ENCODE data around the gene MYO1F. TPM values are rescaled to one million over a fixed set of nuclear protein-coding genes. Genes with fewer than 3 reads are reported as not detected.
A peak's percentile ranks its signal among the peaks of the same experiment; 100 is the strongest.
"Not testable (repeated sequence)": the region's sequence is repeated elsewhere in the genome, so short reads cannot be mapped to it uniquely, and the experiment has no call there.

Gene MYO1F
- polyA plus RNA-seq, 4 donors: 4.3 to 13.3 (median 8.7) TPM

DNA sequence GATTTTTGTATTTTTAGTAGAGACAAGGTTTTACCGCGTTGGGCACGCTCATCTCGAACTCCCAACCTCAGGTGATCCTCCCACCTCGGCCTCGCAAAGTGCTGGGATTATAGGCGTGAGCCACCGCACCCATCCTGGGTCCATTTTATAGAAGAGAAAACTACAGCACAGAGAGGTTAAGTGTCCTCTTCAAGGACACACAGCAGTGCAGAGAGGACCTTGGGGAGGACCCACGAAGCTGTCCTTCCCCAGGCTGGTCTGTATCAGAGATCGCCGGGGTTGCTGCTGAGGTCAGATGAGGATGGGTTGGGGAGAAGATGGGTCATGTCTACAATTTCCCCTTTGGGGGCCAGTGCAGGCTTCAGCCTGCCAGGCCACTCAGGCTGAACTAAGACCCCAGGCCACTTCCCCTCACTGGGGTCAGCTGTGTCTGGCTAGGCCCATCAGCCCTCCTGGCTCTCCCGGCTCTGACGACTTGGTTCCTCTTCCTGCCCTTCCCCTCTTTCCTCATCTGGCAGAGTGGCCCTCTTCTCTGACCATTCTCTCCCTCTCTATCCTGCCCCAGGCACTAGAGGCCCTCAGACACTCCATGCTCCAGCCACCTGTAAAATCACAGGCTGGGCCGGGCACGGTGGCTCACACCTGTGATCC is 9.6 kb downstream of the MYO1F start:
- DNase-seq (ENCODE audit: low read depth in 4 of 4, low spot score in 2 of 4): no peak

DNA sequence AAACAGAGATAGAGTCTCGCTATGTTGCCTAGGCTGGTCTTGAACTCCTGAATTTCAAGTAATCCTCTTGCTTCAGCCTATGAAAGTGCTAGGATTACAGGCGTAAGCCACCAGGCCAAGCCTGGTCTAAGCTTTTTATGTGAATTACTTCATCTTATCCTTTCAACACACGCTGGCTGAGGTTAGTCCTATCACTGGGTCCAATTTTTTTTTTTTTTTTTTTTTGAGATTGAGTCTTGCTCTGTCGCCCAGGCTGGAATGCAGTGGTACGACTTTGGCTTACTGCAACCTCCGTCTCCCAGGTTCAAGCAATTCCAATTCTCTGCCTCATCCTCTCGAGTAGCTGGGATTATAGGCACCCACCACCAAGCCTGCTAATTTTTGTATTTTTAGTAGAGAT is 10.4 kb downstream of the MYO1F start:
- no peak for DNase-seq (ENCODE audit: low read depth in 4 of 4, low spot score in 2 of 4)

DNA sequence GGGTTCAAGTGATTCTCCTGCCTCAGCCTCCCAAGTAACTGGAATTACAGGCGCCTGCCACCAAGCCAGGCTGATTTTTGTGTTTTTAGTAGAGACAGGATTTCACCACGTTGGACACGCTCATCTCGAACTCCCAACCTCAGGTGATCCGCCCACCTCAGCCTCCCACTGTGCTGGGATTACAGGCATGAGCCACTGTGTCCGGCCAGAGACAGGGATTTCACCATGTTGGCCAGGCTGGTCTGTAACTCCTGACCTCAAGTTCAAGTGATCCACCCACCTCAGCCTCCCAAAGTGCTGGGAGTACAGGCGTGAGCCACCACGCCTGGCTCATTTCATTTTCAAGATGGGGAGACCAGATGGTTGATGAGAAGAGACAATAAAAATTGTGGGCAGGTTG is 12.4 kb downstream of the MYO1F start:
- DNase-seq (ENCODE audit: low read depth in 4 of 4, low spot score in 2 of 4): not testable (repeated sequence)

DNA sequence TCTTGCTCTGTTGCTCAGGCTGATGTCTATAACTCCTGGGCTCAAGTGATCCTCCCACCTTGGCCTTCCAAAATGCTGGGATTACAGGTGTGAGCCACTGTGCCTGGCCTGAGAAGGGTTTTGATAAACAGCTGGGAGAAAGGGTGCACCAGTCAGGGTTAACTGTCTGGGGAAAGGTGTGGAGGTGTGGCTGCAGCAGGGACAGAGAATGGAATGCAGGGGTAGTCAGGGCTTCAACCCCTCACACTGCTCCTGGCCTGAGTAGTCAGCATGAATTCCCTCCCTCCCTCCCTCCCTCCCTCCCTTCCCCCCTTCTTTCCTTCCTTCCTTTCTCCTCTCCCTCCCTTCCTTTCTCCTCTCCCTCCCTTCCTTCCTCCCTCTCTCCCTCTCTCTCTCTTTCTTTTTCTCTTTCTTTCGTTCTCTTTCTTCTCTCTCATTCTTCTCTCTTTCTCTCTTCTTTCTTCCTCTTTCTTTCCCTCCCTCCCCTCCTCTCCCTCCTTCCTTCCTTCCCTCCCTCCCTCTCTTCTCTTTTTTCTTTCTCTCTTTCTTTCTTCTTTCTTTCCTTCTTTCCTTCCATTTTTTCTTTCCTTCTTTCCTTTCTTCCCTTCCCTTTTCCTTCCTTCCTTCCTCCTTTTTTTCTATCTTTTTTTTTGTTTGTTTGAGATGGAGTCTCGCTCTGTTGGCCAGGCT is 16.0 kb downstream of the MYO1F start:
- no peak for DNase-seq (ENCODE audit: low read depth in 4 of 4, low spot score in 2 of 4)

DNA sequence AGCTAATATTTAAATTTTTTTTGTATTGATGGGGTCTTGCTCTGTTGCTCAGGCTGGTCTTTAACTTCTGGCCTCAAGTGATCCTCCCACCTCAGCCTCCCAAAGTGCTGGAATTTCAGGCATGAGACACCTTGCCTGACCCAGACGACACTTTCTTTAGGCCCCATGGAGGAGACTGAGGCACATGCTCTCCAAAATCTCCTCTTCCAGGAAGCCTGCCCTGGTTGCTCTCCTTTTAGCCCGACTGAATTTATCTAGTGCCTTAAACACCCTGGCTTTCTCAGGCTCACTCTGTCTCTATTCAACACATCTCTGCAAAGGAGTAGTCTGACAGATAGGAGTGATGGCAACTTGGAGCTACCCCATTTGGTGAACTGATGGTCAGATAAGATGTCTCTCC is 18.9 kb downstream of the MYO1F start:
- DNase-seq (ENCODE audit: low read depth in 4 of 4, low spot score in 2 of 4): no peak

DNA sequence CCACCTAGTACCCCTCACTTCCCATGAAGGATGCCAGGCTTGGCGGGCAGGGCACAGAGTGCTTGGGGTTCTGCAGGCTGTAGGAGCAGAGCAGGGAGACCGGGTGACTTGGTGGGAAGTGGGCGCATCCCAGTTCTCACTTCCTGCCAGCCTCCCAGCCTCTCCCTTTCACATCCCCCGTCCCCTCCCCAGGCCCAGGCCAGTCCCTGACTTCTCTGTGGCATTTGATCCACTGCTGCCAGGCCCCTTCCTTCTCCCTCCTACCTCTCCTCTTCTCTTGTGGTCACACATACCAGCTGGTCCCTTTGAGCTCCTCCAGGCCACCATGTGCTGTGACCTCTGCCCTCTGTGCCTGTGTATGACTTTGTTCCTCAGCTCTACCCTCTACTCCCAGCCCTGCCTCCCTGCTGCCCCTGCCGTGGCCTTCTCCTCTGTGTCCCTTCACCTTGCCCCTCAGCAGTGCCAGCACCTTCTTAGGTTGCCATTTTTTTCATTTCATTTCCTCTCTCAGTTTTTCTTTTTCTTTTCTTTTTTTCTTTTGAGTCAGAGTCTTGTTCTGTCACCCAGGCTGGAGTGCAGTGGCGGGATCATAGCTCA is 19.5 kb downstream of the MYO1F start:
- DNase-seq (ENCODE audit: low read depth in 4 of 4, low spot score in 2 of 4): no peak

DNA sequence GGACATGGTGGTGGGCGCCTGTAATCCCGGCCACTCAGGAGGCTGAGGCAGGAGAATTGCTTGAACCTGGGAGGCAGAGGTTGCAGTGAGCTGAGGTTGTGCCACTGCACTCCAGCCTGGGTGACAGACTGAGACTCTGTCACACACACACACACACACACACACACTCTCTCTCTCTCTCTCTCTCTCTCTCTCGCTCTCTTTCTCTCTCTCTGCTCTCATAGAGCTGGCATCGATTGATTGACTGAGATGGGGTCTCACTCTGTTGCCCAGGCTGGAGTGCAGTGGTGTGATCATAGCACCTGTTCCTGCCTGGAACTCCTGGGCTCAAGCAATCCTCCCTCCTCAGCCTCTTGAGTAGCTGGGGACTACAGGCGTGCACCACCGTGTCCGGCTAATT is 23.5 kb downstream of the MYO1F start:
- DNase-seq (ENCODE audit: low read depth in 4 of 4, low spot score in 2 of 4): not testable (repeated sequence)

DNA sequence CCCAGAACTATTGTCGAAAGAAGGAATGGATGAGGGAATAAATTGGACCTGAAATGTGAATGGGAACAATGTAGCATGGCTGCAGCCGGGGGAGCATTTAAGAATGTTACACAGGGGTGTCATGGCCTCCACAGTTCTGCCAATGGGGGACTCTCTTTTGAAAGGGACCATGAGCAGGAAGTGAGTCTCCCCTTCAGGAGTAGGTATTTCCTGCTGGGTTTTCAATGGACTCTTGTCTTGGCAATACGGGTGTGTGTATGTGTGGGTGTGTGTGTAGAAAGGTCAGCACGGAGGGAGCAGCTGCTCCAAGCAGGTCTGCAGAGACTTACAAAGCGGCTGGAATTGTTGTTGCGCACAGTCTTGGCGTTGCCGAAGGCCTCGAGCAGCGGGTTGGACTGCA is 24.4 kb downstream of the MYO1F start:
- DNase-seq (ENCODE audit: low read depth in 4 of 4, low spot score in 2 of 4): no peak

DNA sequence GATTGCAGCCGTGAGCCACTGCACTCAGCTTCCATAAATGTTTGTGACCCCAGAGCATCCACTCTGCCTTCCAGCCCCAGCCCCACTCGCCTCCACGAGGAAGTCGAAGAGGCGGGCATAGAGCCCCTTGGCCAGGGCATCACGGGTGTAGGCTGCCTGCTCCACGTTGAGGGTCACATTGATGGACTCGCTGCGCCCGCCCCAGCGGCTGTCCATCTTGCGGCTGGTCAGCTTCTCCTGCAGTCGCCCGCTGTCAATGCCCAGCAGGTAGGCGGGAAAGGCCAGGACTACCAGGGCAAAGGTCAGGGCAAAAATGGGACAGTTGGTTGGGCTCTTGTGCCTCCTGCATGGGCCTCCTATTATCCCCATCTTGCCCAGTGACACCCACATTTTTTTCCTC is 27.2 kb downstream of the MYO1F start:
- no peak for DNase-seq (ENCODE audit: low read depth in 4 of 4, low spot score in 2 of 4)

DNA sequence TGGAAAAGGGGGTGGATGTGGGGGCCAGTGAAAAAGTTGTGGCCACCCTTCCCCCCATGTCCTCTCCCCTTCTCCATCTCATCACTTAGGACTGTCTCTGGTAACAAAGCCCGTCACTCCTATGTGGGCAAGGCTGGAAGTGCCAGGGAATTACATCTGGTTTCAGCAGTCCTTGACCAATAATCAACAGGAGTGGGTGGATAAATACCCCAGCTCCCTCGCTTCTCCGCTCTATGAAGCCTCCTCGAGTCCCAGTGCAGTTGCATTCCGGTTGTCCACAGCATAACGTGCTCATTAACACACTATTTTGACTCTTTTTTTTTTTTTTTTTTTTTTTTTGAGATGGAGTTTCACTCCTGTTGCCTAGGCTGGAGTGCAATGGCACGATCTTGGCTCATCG is 31.5 kb downstream of the MYO1F start:
- DNase-seq (ENCODE audit: low read depth in 4 of 4, low spot score in 2 of 4): no peak

DNA sequence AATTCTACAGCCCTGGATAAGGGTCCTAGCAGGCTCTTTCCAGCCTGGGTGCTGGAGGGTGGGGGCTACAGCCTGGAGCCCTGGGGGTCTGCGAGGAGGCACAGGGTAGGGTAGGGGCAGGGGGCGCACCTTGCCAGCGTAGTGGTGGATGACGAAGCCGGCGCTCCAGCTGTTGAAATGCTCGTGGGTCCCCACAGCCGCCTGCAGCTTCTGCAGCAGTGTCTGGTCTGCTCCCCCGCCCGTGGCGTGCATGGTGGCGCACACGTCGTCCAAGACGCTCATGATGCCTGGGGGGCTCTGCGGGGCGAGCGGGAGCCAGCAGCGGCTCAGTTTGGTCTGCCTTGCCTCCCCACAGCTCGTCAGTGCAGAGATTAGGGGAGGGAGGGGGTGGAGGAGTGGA is 33.1 kb downstream of the MYO1F start:
- no peak for DNase-seq (ENCODE audit: low read depth in 4 of 4, low spot score in 2 of 4)

DNA sequence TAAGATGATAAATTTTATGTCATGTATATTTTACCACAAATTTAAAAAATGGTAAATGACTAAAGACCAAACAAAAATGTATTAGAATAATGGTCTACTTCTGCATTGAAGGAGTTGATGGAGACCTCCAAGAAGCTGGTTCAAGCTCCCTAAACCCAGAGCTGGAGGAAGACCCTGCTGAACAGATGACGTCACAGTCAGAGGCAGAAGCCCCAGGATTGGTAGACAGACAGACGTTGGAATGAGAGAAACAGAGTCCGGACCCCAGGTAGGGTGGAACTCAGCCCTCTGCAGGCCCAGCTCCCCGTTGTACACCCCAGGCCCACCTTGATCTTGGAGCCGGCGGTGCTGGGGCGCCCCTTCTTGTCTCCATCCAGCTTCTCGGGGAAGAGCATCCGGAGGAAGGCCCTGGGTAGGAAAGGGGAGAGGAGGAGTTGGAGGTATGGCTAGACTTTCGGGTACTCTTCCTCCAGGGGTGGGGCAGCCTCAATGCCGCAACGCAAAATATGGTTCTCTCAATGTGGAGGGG is 37.6 kb downstream of the MYO1F start:
- no peak for DNase-seq (ENCODE audit: low read depth in 4 of 4, low spot score in 2 of 4)

DNA sequence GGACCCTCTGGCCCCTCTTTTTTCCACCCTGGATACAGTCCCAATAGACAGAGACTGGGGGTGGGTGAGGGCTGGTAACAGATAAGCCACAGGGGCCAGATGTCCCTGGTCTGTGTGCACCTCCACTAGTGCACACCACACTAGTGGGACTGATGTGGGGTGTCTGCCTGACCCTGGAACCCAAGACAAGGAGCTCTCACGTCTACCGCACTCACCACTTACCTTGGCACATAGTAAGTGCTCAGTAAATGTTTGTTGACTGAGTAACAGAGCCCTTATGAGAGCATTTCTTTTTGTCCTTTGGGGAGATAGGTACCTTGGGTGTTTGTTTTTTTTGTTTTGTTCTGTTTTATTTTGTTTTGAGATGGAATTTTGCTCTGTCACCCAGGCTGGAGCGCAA is 40.1 kb downstream of the MYO1F start:
- no peak for DNase-seq (ENCODE audit: low read depth in 4 of 4, low spot score in 2 of 4)

DNA sequence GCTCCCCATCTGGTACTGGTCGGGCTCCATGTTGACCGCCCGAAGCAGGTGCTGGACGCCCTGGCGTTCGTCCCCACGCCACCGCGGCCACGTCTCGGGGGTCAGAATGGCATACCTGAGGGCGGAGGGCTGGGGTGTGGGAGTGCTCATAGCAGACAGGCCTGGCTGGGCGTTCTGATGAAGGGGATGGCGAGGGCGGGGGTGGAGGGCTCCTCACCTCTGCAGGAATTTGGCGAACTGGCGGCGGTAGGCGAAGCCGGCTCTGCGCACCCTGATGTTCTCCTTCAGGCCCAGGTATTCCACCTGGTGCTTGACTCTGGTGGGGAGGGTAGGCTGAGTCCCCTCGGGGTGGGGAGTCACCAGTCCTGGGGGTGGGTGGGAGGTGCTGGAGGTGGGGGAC is 41.0 kb downstream of the MYO1F start:
- no peak for DNase-seq (ENCODE audit: low read depth in 4 of 4, low spot score in 2 of 4)

DNA sequence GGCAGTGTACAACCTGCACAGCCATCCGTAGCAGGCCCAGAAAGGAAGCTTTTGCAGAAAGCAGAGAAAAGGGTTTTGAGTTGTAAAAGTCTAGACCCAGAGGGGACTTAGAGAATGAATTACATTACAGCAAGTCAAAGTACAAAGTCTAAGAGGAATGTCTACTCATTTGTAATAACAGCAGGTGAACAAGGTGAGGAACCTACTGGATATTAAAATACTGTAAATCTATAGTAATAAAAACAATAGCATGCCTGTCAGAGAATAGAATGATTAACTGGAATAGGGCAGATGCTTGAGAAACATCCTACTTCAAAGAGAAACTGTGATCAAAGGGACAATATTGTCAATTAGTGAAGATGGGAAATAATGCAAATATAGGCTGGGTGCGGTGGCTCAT is 45.0 kb downstream of the MYO1F start:
- DNase-seq (ENCODE audit: low read depth in 4 of 4, low spot score in 2 of 4): no peak

DNA sequence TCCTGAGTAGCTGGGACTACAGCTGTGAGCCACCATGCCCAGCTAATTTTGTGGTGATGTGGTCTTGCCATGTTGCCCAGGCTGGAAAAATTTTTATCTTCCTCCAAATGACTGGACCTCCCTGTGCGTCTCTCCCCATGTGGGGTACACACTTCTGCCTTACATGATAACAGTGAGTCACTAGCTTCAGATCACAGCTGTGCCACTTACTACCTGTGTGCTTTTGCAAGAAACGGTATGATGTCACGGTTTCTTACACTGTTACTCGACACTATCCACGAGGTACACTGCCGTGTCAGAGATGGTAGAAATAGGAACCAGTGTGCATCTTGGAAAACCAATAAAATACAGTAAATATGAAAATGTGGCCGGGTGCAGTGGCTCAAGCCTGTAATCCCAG is 45.8 kb downstream of the MYO1F start:
- no peak for DNase-seq (ENCODE audit: low read depth in 4 of 4, low spot score in 2 of 4)

DNA sequence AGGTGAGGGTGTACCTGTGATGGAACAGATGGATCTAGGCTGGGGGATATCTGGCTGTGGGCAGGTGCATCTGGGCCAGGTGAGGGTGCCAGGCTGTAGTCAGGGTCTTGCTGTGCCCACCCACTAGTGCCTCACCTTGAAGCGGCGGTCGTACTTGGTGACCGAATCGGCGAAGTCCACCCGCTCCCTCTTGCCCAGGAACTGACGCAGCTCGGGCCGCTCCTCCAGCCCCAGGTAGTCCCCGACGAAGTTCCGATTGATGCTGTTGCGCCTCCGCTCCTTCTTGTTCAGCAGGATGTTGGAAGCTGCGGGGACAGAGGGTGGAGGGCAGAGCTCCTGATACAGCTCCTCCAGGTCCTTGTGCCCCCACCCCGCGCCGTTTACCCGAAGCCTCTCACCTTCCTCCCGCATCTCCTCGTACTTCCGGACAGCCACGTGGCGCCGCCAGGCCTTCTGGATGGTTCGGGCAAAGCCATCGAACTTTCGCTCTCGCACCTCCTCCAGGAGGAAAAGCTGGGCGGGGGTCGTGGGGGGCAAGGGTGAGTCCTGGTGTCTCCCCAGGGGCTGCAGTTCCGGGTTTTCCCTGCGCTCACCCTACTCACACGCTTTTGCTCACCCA is 47.1 kb downstream of the MYO1F start:
- DNase-seq (ENCODE audit: low read depth in 4 of 4, low spot score in 2 of 4): no peak

DNA sequence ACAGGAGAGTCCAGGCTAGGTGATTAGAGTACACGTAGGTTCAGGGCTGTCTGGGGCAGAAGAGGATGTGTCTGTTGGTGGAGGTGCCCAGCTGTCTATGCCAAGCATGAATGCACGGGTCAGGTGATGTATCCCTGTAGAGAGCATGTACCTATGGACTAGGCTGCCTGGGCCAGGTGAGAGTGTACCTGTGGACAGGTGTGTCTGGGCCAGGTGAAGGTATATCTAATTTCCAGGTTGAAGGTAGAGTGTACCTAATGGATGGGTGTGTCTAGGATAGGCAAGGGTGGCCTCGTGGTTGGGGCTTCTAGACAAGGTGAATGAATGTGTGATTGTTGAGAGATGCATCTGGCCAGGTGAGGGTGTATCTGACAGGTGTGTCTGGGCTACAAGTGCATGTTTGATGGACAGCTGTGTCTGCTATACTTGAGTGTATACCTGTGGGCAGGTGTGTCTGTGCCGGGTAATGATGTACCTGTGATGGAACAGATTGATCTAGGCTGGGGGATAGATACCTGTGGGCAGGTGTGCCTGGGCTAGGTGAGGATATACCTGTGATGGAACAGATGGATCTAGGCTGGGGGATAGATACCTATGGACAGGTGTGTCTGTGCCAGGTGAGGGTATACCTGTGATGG is 47.8 kb downstream of the MYO1F start:
- DNase-seq (ENCODE audit: low read depth in 4 of 4, low spot score in 2 of 4): no peak

DNA sequence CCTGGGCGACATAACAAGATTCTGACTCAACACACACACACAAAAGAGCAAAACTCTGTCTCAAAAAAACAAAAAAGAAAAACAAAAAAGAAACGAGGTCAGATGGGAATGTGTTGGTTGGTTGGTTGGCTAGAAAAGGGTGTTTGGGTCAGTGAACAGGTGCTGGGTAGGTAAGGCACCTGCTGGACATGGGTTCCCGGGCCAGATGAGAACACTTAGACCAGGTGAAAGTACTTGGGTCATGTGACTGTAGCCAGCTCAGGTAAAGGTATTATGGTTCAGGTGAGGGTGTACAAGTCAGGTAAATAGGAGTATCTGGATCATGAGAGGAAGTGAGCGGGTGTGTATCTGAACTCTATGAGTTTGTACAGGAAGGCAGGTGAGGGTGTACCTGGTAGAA is 48.7 kb downstream of the MYO1F start:
- no peak for DNase-seq (ENCODE audit: low read depth in 4 of 4, low spot score in 2 of 4)

DNA sequence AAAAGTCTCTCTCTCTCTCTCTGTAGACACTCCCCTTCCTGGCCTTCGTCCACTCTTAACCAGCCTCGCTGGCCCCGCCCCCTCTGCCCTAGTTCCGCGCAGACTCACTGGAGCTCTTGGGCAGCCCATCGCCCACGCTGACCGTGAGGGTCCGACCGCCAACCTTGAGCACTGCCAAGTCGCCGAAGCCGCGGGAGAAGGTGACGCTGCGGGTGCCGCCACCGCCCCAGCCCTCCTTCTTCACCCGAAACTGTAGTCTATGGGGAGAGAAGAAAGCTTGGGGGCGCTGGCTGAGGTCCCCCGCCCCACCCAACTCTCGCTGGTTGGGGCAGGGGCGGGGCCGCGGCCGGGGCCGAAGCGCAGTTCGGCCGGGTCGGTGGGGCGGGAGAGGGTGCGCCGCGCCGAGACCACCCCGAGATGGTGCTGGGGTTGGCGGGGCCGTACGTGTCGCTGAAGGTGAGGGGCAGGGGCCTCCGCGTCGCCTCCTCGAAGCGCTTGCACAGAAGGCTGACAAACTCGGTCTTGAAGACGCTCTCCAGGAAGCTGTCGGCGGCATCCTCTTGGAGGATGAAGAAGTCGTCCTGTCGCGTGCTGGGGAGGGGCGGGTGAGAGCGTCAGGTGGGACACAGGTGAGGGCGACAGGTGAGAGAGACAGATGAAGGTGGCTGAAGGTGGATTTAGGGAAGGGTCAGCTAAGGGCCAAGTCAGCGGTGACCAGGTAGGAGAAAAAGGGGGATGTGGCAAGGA is 50.7 kb downstream of the MYO1F start:
- peak; percentile 83 to 90 (median 85) for DNase-seq (ENCODE audit: low read depth in 4 of 4, low spot score in 2 of 4)

DNA sequence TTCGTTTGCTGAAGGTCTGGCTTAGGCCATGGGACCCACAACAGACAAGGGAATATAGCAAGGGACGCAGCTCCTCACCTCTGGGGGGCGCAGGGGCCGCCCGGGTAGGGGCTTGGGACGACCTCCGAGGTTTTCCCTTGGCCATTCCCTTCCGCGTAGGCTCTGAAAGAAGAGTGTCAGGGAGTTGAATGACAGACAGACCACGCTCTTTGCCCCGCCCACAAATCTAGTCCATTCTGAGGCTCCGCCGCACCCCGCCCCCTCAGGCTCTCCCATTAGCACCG is 51.9 kb downstream of the MYO1F start:
- DNase-seq (ENCODE audit: low read depth in 4 of 4, low spot score in 2 of 4): no peak
